Measurements from ENCODE around the gene GDPD4.

GDPD4 gene

DNA sequence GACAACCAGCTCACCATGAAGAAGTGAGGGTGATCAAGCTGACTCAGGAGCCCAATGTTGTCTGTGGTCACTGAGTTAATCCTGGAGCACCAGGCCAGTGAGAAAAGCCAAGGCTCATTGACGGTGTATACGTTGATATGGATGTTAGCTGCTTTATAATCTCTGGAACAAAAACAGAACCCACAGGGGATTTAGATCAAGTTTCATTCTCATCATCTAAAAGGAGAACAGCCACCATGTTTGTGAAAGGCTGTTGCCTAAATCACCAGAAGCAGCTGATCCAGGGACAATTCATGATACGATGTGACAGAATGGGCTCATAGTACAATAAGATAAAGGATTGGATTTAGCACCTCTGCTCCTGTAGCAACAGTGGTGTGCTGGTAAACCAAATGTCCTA is 68.5 kb downstream of the GDPD4 start:
- TF ChIP-seq, protein P1, sequence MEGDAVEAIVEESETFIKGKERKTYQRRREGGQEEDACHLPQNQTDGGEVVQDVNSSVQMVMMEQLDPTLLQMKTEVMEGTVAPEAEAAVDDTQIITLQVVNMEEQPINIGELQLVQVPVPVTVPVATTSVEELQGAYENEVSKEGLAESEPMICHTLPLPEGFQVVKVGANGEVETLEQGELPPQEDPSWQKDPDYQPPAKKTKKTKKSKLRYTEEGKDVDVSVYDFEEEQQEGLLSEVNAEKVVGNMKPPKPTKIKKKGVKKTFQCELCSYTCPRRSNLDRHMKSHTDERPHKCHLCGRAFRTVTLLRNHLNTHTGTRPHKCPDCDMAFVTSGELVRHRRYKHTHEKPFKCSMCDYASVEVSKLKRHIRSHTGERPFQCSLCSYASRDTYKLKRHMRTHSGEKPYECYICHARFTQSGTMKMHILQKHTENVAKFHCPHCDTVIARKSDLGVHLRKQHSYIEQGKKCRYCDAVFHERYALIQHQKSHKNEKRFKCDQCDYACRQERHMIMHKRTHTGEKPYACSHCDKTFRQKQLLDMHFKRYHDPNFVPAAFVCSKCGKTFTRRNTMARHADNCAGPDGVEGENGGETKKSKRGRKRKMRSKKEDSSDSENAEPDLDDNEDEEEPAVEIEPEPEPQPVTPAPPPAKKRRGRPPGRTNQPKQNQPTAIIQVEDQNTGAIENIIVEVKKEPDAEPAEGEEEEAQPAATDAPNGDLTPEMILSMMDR (conservative IDR thresholded peaks at IDR 0.05): no peak
- no peak overlapping the region for H3K27ac ChIP-seq

- no peak overlapping the region for H3K27ac ChIP-seq
- TF ChIP-seq, protein P1 (conservative IDR thresholded peaks at IDR 0.05): no peak
Observed at GRCh38 chr11:77232242-77232641, 69.2 kb downstream of the GDPD4 start.

- TF ChIP-seq, protein P1 (conservative IDR thresholded peaks at IDR 0.05): no peak
- no peak overlapping the region for H3K27ac ChIP-seq
Observed at GRCh38 chr11:77231800-77232199, 69.7 kb downstream of the GDPD4 start.

GRCh38 chr11:77230878-77231605 is 70.4 kb downstream of the GDPD4 start:
- TF ChIP-seq, protein P1 (conservative IDR thresholded peaks at IDR 0.05): no peak
- no peak overlapping the region for H3K27ac ChIP-seq

GRCh38 chr11:77223797-77224196 is 77.7 kb downstream of the GDPD4 start:
- H3K27ac ChIP-seq: no peak overlapping the region
- TF ChIP-seq, protein P1 (conservative IDR thresholded peaks at IDR 0.05): no peak

DNA sequence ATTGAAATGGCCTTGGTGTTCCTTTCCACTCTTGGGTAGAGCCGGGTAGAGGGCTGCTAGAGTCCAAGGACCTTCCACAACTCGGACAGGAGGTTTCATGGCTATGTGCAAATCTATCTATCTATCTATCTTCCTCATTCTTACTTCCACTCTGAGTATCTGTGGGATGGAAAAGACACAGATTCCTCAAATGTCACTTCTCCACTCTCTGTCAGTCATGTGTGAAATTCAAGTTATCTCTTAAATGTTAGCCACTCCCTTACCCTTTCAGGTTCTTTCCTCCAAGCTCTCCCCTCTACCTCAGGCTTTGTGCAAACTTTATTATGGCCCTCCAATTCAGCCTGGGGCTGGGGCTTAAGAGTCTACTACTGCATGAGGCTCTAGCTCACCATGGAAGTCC is 84.3 kb downstream of the GDPD4 start:
- TF ChIP-seq, protein P1 (conservative IDR thresholded peaks at IDR 0.05): no peak
- H3K27ac ChIP-seq: no peak overlapping the region

DNA sequence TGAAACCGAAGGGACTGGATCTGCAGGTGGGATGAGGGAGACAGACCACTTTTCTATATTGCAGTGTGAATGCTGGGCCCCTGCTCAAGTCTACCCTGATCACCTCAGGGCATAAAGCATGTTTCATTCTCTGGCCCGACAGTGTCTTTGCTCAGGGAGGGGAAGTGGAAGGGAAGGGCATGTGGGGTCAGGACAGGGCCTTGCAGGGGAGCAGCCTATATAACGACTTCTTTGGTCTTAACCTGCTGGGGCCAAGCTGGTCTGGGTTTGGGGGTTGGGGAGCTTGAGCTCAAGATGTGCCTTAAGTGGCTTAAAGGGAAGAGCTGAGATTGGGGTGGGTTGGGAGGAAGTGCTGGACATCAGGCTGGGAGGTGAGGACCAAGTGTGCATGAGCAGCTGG is 86.4 kb downstream of the GDPD4 start:
- H3K27ac ChIP-seq: no peak overlapping the region
- TF ChIP-seq, protein P1 (conservative IDR thresholded peaks at IDR 0.05): no peak
